Peyer's patch (tissue), 4 donors: ENCODE measurements around the gene PYCARD. TPM values are rescaled to one million over a fixed set of nuclear protein-coding genes. Genes with fewer than 3 reads are reported as not detected.

Experiments used
- DNase-seq, 3 donors: peaks; one replicate each; pipeline ENCODE4 v3.0.0-alpha.2; 2017 to 2019
- H3K27ac ChIP-seq, 4 donors: fragments of 200-600 bp; sonication (generic); one replicate each; pipeline ENCODE4 v1.5.1; 2016 to 2019
- H3K27me3 ChIP-seq, 2 donors: fragments of 200-600 bp; sonication (generic); one replicate each; pipeline ENCODE4 v1.5.1; 2019
- H3K36me3 ChIP-seq, 3 donors: fragments of 200-600 bp; sonication (generic); one replicate each; pipeline ENCODE4 v1.5.1; 2016 to 2019
- H3K4me1 ChIP-seq, 4 donors: fragments of 200-600 bp; sonication (generic); one replicate each; pipeline ENCODE4 v1.5.1; 2016 to 2019
- H3K4me3 ChIP-seq, 4 donors: fragments of 200-600 bp; sonication (generic); 1 replicate in 3 of 4; 2 replicates in 1 of 4; pipeline ENCODE4 v1.5.1; 2016 to 2019; ENCODE audit warnings: mild to moderate bottlenecking in 1 of 4
- H3K9me3 ChIP-seq, 4 donors: fragments of 200-600 bp; sonication (generic); one replicate each; pipeline ENCODE4 v1.5.1; 2016 to 2019; ENCODE audit warnings: mild to moderate bottlenecking in 1 of 4
- POLR2A ChIP-seq, 2 donors: fragments of 450-650 bp; IDR thresholded peaks; one replicate each; pipeline ENCODE4 v1.5.1; 2017; ENCODE audit warnings: antibody characterized with exemption in 2 of 2, mild to moderate bottlenecking in 2 of 2, moderate library complexity in 2 of 2
- total RNA-seq, 4 donors: library from RNA; depleted of rRNA; stranded (reverse); fragments of >200 nt; gene quantifications; one replicate each; pipeline ENCODE4 v1.1.0, GENCODE V29; 2016
- TF ChIP-seq, protein P1 (sequence below), 6 experiments: fragments of 450-650 bp in 4 of 6; fragments of 200-600 bp in 2 of 6; sonication (generic) in 1 of 6; IDR thresholded peaks; one replicate each; pipeline ENCODE4 v1.5.1; 2017 to 2019; ENCODE audit warnings: antibody characterized with exemption in 6 of 6, mild to moderate bottlenecking in 3 of 6, moderate library complexity in 1 of 6

PYCARD gene
- total RNA-seq, 4 donors from 2014 or later, result 91.1 to 201 (median 125) TPM

DNA sequence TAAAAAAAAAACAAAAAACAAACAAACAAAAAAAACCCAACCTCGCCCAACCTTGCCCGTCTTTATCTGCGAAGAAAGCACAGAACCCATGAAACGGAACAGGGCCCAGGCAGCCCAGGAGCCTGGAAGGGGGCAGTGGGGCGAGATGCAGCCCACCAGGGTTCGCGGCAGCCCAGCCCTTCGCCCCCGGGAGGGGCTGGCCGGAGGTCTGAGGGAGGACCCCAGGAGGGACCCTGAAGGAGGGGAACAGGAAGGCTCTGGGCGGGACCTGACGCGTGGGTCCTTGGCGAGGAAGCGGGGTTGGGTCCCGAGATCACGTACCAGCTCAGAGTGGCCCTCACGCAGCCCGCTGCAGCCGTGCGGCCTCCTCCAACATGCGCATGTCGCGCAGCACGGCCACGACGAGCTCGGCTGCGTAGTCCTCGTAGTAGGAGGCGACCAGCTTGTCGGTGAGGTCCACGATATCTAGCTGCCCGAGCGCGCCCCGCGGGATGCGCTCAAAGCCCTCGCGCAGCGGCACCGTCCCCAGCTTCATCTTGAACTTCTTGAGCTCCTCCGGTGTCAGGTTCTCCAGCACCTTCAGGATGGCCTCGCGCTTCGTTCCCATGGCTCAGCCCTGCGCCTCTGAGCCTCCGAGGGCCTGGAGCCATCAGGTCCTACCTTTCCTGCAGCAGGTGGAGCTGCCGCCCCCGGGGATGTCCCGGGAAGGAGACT lies 14.0 kb upstream of the PYCARD start, which contains the start of gene PYDC1:
Gene PYDC1 (minus strand): TSS at position 714 of the 714 bp plus-strand sequence. CDS start 107 bp downstream, at position 607.
- peaks cover 0 to 21% of the 10 kb centered on the region in 2 donors for H3K27me3 ChIP-seq
- TF ChIP-seq, protein P1, sequence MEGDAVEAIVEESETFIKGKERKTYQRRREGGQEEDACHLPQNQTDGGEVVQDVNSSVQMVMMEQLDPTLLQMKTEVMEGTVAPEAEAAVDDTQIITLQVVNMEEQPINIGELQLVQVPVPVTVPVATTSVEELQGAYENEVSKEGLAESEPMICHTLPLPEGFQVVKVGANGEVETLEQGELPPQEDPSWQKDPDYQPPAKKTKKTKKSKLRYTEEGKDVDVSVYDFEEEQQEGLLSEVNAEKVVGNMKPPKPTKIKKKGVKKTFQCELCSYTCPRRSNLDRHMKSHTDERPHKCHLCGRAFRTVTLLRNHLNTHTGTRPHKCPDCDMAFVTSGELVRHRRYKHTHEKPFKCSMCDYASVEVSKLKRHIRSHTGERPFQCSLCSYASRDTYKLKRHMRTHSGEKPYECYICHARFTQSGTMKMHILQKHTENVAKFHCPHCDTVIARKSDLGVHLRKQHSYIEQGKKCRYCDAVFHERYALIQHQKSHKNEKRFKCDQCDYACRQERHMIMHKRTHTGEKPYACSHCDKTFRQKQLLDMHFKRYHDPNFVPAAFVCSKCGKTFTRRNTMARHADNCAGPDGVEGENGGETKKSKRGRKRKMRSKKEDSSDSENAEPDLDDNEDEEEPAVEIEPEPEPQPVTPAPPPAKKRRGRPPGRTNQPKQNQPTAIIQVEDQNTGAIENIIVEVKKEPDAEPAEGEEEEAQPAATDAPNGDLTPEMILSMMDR (IDR thresholded peaks at IDR 0.05), result no peak
- TF ChIP-seq POLR2A (IDR thresholded peaks at IDR 0.05), result no peak
- H3K4me1 ChIP-seq, result peaks cover 0 to 27% (median 22%) of the 10 kb centered on the region in 4 donors
- H3K4me3 ChIP-seq, result peak within 1 kb of the TSS; percentile 8 to 45 (median 24)
- no peak within 1 kb of the TSS for H3K27ac ChIP-seq
- no peak for DNase-seq
- no peaks in the 10 kb centered on the region for H3K9me3 ChIP-seq
- no peaks in the 10 kb centered on the region for H3K36me3 ChIP-seq

DNA sequence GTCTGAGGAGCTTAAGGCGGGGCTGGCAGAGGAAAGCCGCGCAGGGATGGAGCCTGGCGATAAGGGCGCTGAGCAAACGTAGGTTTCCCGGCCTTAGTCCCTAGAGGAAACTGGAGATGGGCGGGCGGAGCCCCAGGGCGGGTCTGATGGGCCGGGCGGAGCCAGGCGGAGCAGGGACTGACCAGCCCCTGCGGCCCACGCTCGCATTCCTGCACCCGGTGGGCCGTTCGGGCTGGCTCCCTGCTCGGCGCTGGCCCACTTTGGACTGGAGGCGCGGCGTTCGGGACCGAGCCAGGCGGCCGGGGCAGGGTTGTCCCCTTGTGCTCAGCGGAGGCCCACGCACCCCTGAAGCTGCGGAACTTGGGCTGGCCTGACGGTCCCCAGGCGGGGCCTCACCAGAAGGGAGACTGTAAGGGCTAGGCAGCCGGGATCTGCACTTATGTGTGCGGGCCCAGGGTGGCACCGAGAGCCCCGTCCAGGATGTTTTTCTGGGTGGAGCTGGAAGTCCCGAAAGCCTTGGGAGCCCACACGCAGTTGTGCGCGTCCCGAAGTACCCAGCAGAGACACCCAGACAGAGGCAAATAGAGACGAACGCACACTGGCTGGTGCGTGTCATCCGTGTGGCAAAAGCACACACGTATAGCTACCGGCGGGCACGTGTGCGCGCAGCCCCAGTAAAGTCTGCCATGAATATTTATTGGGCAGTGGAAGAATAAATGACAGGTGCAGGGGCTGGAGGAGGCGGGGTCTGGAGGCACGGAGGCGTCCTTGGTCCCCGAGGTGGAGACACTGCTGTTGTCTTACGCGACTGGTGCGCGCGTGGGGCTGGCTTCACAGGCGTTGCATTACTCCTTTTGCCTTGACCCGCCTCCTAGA lies 13.0 kb upstream of the PYCARD start:
- Histone ChIP-seq H3K9me3 (no peaks in the 10 kb centered on the region), H3K27me3 (peaks cover 0 to 21% of the 10 kb centered on the region in 2 donors), H3K4me3 (peak overlapping the region; percentile 23 to 52 (median 44)), H3K27ac (peak overlapping the region in 1 of 4 donors; percentile 55), H3K4me1 (peaks cover 0 to 27% (median 22%) of the 10 kb centered on the region in 4 donors), H3K36me3 (no peaks in the 10 kb centered on the region)
- peak in 2 of 3 donors; percentile 64 to 71 for DNase-seq
- TF ChIP-seq, protein P1 (IDR thresholded peaks at IDR 0.05), result no peak

DNA sequence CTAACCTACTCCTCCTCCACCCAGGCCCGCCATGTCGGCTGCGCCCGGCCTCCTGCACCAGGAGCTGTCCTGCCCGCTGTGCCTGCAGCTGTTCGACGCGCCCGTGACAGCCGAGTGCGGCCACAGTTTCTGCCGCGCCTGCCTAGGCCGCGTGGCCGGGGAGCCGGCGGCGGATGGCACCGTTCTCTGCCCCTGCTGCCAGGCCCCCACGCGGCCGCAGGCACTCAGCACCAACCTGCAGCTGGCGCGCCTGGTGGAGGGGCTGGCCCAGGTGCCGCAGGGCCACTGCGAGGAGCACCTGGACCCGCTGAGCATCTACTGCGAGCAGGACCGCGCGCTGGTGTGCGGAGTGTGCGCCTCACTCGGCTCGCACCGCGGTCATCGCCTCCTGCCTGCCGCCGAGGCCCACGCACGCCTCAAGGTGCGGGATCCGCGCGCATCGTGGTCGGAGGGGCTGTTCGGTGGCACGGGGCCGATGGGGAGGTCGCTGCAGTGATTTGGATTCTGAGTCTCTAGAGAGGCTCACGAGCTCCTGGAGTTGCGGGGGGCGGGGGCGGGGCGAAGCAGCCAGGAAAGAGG lies 12.2 kb upstream of the PYCARD start:
- no peak for DNase-seq
- Histone ChIP-seq H3K27ac (peak overlapping the region in 1 of 4 donors; percentile 55), H3K9me3 (no peaks in the 10 kb centered on the region), H3K27me3 (peaks cover 0 to 21% of the 10 kb centered on the region in 2 donors), H3K4me1 (peaks cover 0 to 27% (median 22%) of the 10 kb centered on the region in 4 donors), H3K36me3 (no peaks in the 10 kb centered on the region), H3K4me3 (peak overlapping the region; percentile 23 to 52 (median 44))
- TF ChIP-seq POLR2A (IDR thresholded peaks at IDR 0.05), result no peak
- TF ChIP-seq, protein P1 (IDR thresholded peaks at IDR 0.05), result no peak

DNA sequence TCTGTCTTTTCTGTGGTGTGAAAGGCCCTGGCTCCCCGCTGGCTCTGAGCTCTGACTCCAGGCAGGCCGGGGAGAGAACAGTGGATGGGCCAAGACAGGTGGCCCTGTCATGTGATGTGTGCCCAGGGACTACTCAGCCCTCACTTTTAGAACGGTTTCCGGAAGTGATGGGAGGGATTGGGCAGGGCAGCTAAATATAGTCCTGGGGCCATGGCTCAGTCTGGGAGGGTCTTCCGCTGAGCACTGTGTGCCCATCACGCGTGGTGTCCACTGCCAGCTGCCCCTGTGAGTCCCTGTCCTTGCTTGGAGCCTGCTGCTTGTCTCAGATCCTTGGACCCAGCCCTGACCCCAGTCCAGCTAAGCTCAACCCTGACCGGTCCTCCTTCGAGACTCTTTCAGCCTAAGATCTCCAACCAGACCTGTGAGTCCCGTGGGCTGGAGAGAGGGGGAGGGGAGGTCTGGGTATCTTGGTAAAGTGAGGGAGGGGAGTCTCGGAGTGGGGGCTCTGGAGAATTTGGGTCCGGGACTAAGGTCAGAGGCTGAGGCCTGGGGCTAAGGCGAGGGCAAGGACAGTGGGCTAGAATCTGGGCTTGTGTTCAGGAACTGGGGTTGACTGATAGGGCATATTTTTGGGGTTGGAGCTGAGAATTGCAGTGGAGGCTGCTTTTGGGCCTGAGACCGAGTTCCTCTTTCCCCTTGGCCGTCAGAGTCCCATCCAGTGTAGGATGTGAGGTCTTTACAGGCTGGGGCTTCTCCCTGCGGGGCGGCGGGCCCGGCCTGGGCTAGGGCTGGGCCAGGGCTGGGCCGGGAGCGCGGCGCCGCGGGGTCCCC lies 11.5 kb upstream of the PYCARD start, which contains the start of gene TRIM72:
Gene TRIM72 (plus strand): TSS at position 243 of the 831 bp plus-strand sequence. CDS start 620 bp downstream, outside the sequence.
- Histone ChIP-seq H3K27ac (peak within 1 kb of the TSS in 1 of 4 donors; percentile 55), H3K4me3 (peak within 1 kb of the TSS; percentile 23 to 52 (median 44)), H3K27me3 (peaks cover 0 to 21% of the 10 kb centered on the region in 2 donors), H3K9me3 (no peaks in the 10 kb centered on the region), H3K36me3 (no peaks in the 10 kb centered on the region), H3K4me1 (peaks cover 0 to 27% (median 22%) of the 10 kb centered on the region in 4 donors)
- no peak for DNase-seq
- TF ChIP-seq POLR2A (IDR thresholded peaks at IDR 0.05), result no peak
- TF ChIP-seq, protein P1 (IDR thresholded peaks at IDR 0.05), result no peak
